ENCODE data around the gene PRKCD.

The PRKCD gene

DNA sequence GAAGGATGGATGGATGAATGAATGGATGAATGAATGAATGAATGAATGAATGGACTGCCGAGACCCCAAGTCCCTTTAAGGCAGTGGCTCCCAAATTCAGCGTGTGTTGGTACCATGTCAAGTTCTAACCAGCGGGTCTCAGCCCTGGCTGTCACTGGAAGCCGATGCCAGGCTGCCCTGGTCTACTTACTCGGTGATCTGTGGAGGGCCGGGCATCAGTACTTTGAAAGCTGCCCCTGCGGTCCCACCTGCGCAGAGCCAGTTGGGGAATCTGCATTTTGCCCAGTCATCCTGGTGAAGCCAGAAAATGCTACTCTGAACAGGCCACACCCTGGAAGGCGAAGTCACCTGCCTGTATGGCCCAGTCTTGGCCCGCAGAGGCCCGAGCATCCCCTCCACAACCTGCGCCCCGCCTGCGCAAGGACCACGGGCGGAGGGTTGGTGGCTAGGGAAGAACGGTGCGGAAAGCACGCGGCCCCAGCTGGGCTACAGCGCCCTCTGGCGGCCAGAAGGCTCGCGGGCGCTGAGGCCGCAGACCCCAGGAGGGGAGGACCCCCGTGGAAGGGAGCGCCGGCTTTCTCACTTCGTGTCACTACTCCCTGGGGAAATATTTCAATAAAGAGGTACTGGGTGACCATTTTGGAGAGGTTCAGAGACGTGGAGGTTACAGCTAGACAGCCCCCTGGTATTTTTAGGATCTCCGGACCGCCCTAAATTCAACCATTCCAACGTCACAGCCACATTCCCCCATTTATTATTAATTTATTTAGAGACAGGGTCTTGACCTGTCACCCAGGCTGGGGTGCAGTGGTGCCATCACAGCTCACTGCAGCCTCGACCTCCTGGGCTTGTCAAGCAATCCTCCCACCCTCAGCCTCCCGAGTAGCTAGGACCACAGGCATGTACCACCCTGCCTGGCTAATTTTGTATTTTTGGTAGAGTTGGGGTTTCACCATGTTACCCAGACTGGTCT lies 34.9 kb downstream of the PRKCD start:
- ChIA-PET POLR2A (interaction anchor here (0.8 to 2.6 kb wide), 9 partner anchors 36 to 152 kb away, joined by 3 to 15 read pairs (median 4); partner anchors contain the start of gene DCP1A), CTCF (interaction anchor here (0.7 to 2.7 kb wide), 11 partner anchors 20 to 86 kb away, joined by 3 to 21 read pairs (median 4); partner anchors contain the start of gene PRKCD)
- DNase-seq (ENCODE audit: extremely low spot score): peak; percentile 87
- TF ChIP-seq L3MBTL2 (conservative IDR thresholded peaks at IDR 0.05) (peak; percentile 97), FOXM1 (IDR thresholded peaks at IDR 0.05; ENCODE audit: borderline replicate concordance) (peak; percentile 12; the same call in 1 of the 2 replicates), TARDBP (IDR thresholded peaks at IDR 0.05) (no peak), BHLHE40 (IDR thresholded peaks at IDR 0.05; ENCODE audit: borderline replicate concordance) (no peak), ZNF384 (IDR thresholded peaks at IDR 0.05) (no peak), FOXK2 (IDR thresholded peaks at IDR 0.05) (no peak), ARNT (IDR thresholded peaks at IDR 0.05) (0 out of 2 replicates have a peak, but pooled peaks have one; percentile 37)

DNA sequence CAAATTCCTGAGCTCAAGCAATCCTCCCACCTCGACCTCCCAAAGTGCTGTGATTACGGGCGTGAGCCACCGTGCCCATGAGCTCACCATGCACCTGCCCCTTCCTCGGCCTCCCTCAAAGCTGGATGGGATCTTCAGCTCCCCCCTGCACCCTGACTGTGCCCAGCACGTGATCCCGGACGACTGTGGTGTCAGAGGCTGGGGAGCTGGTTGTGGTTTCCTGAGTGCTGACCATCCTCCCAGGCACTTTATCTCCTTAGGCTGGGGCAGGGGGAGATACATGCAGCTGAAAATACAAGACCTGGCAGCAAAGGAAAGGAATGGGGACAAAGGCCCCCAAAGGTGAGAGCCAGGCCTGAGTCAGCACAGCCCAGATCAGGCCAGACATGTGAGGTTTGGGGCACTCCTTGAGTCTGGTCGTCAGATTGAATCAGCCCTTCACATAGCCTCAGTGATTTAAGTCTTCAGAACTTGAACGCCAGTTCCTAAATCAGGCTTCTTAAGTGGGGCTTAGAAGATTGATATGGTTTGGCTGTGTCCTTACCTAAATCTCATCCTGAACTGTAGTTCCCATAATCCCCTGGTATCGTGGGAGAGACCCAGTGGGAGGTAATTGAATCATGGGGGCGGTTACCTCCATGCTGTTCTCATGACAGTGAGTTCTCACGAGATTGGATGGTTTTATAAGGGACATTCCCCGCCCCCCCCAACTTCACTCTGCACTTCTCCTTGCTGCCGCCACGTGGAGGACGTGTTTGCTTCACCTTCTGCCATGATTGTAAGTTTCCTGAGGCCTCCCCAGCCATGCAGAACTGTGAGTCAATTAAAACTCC lies 35.8 kb downstream of the PRKCD start:
- CTCF ChIA-PET: interaction anchor here (0.7 to 2.7 kb wide), 11 partner anchors 21 to 86 kb away, joined by 3 to 21 read pairs (median 4); partner anchors contain the start of gene PRKCD
- POLR2A ChIA-PET: interaction anchor here (0.8 to 2.6 kb wide), 8 partner anchors 36 to 151 kb away, joined by 3 to 15 read pairs (median 4); partner anchors contain the start of gene DCP1A
- peak; percentile 78; the same call in 1 of the 2 replicates for TF ChIP-seq HDGF (IDR thresholded peaks at IDR 0.05; ENCODE audit: borderline replicate concordance)
- TF ChIP-seq ELF4 (IDR thresholded peaks at IDR 0.05): peak; percentile 75
- no peak for TF ChIP-seq FOXK2 (IDR thresholded peaks at IDR 0.05)
- TF ChIP-seq FOXM1 (IDR thresholded peaks at IDR 0.05; ENCODE audit: borderline replicate concordance): no peak
- no peak for TF ChIP-seq LEF1 (IDR thresholded peaks at IDR 0.05; ENCODE audit: borderline replicate concordance)
- TF ChIP-seq SP1 (IDR thresholded peaks at IDR 0.05): peak; percentile 70; the same call in 1 of the 2 replicates
- no peak for TF ChIP-seq BHLHE40 (IDR thresholded peaks at IDR 0.05; ENCODE audit: borderline replicate concordance)
- TF ChIP-seq TARDBP (IDR thresholded peaks at IDR 0.05): no peak
- no peak for TF ChIP-seq ZNF384 (IDR thresholded peaks at IDR 0.05)
- TF ChIP-seq NFRKB (IDR thresholded peaks at IDR 0.05): no peak
- no peak for TF ChIP-seq ARNT (IDR thresholded peaks at IDR 0.05)
- peak; percentile 99 for TF ChIP-seq L3MBTL2 (conservative IDR thresholded peaks at IDR 0.05)
- TF ChIP-seq, protein P1, sequence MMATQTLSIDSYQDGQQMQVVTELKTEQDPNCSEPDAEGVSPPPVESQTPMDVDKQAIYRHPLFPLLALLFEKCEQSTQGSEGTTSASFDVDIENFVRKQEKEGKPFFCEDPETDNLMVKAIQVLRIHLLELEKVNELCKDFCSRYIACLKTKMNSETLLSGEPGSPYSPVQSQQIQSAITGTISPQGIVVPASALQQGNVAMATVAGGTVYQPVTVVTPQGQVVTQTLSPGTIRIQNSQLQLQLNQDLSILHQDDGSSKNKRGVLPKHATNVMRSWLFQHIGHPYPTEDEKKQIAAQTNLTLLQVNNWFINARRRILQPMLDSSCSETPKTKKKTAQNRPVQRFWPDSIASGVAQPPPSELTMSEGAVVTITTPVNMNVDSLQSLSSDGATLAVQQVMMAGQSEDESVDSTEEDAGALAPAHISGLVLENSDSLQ (IDR thresholded peaks at IDR 0.05): peak; percentile 64
- TF ChIP-seq CTBP1 (IDR thresholded peaks at IDR 0.05; ENCODE audit: borderline replicate concordance): no peak
- no peak for TF ChIP-seq SUZ12 (IDR thresholded peaks at IDR 0.05)
- TF ChIP-seq FOXA1 (IDR thresholded peaks at IDR 0.05): no peak
- no peak for DNase-seq (ENCODE audit: extremely low spot score)

DNA sequence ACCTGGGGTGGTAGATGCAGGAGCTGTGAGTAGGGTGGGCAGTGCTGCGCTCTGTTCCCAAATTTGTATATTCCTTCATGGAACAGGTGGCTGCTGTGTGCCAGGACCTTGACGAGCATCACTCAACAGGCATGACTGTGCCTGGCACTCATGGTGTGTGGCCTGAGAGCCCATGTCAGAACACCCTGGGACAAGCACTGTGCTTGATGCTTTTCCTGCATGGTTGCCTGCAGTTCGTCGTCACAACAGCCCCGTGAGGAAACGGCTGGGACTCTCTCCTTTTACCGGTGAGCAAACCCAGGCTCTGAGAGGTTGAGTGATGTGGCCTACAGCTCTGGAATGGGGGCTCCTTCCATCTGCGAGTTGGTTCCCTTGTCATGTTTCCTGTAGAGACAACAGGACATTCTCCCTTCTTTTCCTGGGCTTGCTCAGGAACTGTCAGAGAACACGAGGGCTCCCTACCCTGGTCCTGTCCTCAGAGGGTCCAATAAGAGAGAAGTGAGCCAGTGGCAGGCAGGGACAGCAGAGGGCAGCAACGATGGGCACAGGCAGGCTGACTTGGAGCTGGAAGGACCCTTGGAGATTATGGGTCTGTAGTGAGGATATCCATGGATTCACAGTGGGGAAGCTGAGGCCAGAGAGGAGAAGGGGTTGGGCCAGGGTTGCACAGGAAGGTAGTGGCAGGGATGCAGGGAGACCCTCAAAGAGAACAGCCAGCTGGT lies 37.4 kb downstream of the PRKCD start:
- ChIA-PET CTCF (no interaction called here), POLR2A (interaction anchor here (1.1 kb wide), 1 partner anchor 39 kb away, joined by 3 read pairs; no protein-coding TSS in a partner anchor)
- TF ChIP-seq TARDBP (IDR thresholded peaks at IDR 0.05) (no peak), FOXM1 (IDR thresholded peaks at IDR 0.05; ENCODE audit: borderline replicate concordance) (no peak), HDGF (IDR thresholded peaks at IDR 0.05; ENCODE audit: borderline replicate concordance) (no peak), L3MBTL2 (conservative IDR thresholded peaks at IDR 0.05) (no peak), FOXK2 (IDR thresholded peaks at IDR 0.05) (no peak), SP1 (IDR thresholded peaks at IDR 0.05) (no peak), LEF1 (IDR thresholded peaks at IDR 0.05; ENCODE audit: borderline replicate concordance) (no peak), NFRKB (IDR thresholded peaks at IDR 0.05) (no peak), BHLHE40 (IDR thresholded peaks at IDR 0.05; ENCODE audit: borderline replicate concordance) (no peak), CTBP1 (IDR thresholded peaks at IDR 0.05; ENCODE audit: borderline replicate concordance) (no peak), ELF4 (IDR thresholded peaks at IDR 0.05) (no peak), ARNT (IDR thresholded peaks at IDR 0.05) (no peak), ZNF384 (IDR thresholded peaks at IDR 0.05) (no peak), SUZ12 (IDR thresholded peaks at IDR 0.05) (no peak), FOXA1 (IDR thresholded peaks at IDR 0.05) (no peak)
- TF ChIP-seq, protein P1 (IDR thresholded peaks at IDR 0.05): no peak
- DNase-seq (ENCODE audit: extremely low spot score): no peak

DNA sequence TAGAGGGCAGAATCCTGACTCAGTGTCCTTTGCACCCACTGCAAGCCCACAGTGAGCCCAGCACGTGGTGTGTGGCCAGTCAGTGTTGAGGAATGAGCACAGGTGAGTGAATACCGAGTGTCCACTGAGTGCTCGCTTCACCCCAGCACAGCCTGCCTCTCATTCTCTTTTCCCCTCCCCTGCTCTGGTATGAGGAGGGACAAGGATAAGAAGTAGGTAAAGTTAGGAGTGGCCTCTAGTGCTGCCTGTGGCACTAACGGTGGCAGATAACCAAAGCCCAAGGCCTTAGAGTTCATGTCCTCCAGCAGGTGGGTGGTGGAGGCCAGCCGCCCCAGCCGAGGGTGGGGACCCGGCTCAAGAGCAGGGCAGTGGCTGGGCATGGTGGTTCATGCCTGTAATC lies 38.0 kb downstream of the PRKCD start:
- ChIA-PET CTCF (no interaction called here), POLR2A (no interaction called here)
- TF ChIP-seq L3MBTL2 (conservative IDR thresholded peaks at IDR 0.05) (no peak), FOXA1 (IDR thresholded peaks at IDR 0.05) (no peak), ZNF384 (IDR thresholded peaks at IDR 0.05) (no peak), CTBP1 (IDR thresholded peaks at IDR 0.05; ENCODE audit: borderline replicate concordance) (no peak), BHLHE40 (IDR thresholded peaks at IDR 0.05; ENCODE audit: borderline replicate concordance) (no peak), FOXM1 (IDR thresholded peaks at IDR 0.05; ENCODE audit: borderline replicate concordance) (no peak), TARDBP (IDR thresholded peaks at IDR 0.05) (no peak), FOXK2 (IDR thresholded peaks at IDR 0.05) (no peak), ELF4 (IDR thresholded peaks at IDR 0.05) (no peak), SUZ12 (IDR thresholded peaks at IDR 0.05) (no peak), ARNT (IDR thresholded peaks at IDR 0.05) (no peak), NFRKB (IDR thresholded peaks at IDR 0.05) (no peak), LEF1 (IDR thresholded peaks at IDR 0.05; ENCODE audit: borderline replicate concordance) (no peak), HDGF (IDR thresholded peaks at IDR 0.05; ENCODE audit: borderline replicate concordance) (no peak)
- TF ChIP-seq, protein P1 (IDR thresholded peaks at IDR 0.05): no peak
- no peak for DNase-seq (ENCODE audit: extremely low spot score)
